Left lung (tissue), 10 donors: Measurements from ENCODE around the gene PPP1R13B. TPM values are rescaled to one million over a fixed set of nuclear protein-coding genes. Genes with fewer than 3 reads are reported as not detected.

Source experiments
- ATAC-seq: fragments of 200-7000 bp; cut with Tn5 transposase; one replicate; pipeline ENCODE4 v1.9.1; 2020; ENCODE audit warnings: moderate library complexity
- DNase-seq, 4 donors: peaks; one replicate each; pipeline ENCODE4 v3.0.0-alpha.2; 2013 to 2020
- H3K27ac ChIP-seq, 2 donors: fragments of 200-600 bp; sonication (generic) in 1 of 2; one replicate each; pipeline versions ENCODE4 v1.5.0 to v1.8.0; 2020 to 2021
- H3K27me3 ChIP-seq, 2 donors: fragments of 200-600 bp; sonication (generic) in 1 of 2; one replicate each; pipeline versions ENCODE4 v1.5.0 to v1.8.0; 2020 to 2021
- H3K36me3 ChIP-seq, 2 donors: fragments of 200-600 bp; sonication (generic) in 1 of 2; one replicate each; pipeline versions ENCODE4 v1.5.0 to v1.8.0; 2020 to 2021
- H3K4me1 ChIP-seq, 2 donors: fragments of 200-600 bp; one replicate each; pipeline ENCODE4 v1.8.0; 2021
- H3K4me3 ChIP-seq, 2 donors: fragments of 200-600 bp; sonication (generic) in 1 of 2; one replicate each; pipeline versions ENCODE4 v1.5.0 to v1.8.0; 2020 to 2021; ENCODE audit warnings: mild to moderate bottlenecking in 1 of 2
- H3K9me3 ChIP-seq, 2 donors: fragments of 200-600 bp; sonication (generic) in 1 of 2; one replicate each; pipeline versions ENCODE4 v1.5.0 to v1.8.0; 2020 to 2021
- intact Hi-C, 2 donors: fragments of 100-400 bp; cut with DNase I; formaldehyde crosslinking; loops; one replicate each; pipeline versions ENCODE4 v1.11.2 to v1.14.2; 2022
- polyA plus RNA-seq, 6 donors: library from polyadenylated mRNA; unstranded; fragments of 120-200 nt; gene quantifications; one replicate each; pipeline ENCODE4 v1.2.1, GENCODE V29; 2013; ENCODE audit not compliant: insufficient read length in 6 of 6
- total RNA-seq, 2 donors: library from RNA; stranded (reverse); fragmentation: NEBNext Ultra II Directional; extraction: Animal tissue kit (Norgen Biotek cat#: 25700); gene quantifications; one replicate each; pipeline ENCODE4 v1.2.1, GENCODE V29; 2021
- TF ChIP-seq, protein P1 (sequence below), 2 donors: fragments of 200-600 bp; sonication (generic) in 1 of 2; IDR thresholded peaks; one replicate each; pipeline versions ENCODE4 v1.5.0 to v1.8.0; 2021; ENCODE audit warnings: antibody characterized with exemption in 2 of 2
- donor health status: DM: no; HTN: yes; CAD: no.
- donor health status: DM: no; HTN: no; CAD: no.

The PPP1R13B gene
- total and polyA plus RNA-seq, 8 donors, result 48.0 to 86.9 (median 61.7) TPM

- no peaks in the 10 kb centered on the region for H3K36me3 ChIP-seq
- peaks cover 0 to 25% of the 10 kb centered on the region in 2 donors for H3K27me3 ChIP-seq
- H3K27ac ChIP-seq, result peak overlapping the region; percentile 81 to 83
- peak in 3 of 4 donors; percentile 73 to 88 (median 82) for DNase-seq
- intact Hi-C loops, result no loop called here
- H3K4me1 ChIP-seq, result peaks cover 30 to 39% of the 10 kb centered on the region in 2 donors
- peak overlapping the region in 1 of 2 donors; percentile 30 for H3K4me3 ChIP-seq
- ATAC-seq, result peak; percentile 51
- H3K9me3 ChIP-seq, result no peaks in the 10 kb centered on the region
- TF ChIP-seq, protein P1, sequence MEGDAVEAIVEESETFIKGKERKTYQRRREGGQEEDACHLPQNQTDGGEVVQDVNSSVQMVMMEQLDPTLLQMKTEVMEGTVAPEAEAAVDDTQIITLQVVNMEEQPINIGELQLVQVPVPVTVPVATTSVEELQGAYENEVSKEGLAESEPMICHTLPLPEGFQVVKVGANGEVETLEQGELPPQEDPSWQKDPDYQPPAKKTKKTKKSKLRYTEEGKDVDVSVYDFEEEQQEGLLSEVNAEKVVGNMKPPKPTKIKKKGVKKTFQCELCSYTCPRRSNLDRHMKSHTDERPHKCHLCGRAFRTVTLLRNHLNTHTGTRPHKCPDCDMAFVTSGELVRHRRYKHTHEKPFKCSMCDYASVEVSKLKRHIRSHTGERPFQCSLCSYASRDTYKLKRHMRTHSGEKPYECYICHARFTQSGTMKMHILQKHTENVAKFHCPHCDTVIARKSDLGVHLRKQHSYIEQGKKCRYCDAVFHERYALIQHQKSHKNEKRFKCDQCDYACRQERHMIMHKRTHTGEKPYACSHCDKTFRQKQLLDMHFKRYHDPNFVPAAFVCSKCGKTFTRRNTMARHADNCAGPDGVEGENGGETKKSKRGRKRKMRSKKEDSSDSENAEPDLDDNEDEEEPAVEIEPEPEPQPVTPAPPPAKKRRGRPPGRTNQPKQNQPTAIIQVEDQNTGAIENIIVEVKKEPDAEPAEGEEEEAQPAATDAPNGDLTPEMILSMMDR (IDR thresholded peaks at IDR 0.05), result no peak
Measured at GRCh38 chr14:103880348-103881267, 33.2 kb upstream of the PPP1R13B start.

GRCh38 chr14:103879570-103880347, 32.4 kb upstream of the PPP1R13B start:
- peak overlapping the region; percentile 19 to 30 for H3K4me3 ChIP-seq
- peaks cover 0 to 25% of the 10 kb centered on the region in 2 donors for H3K27me3 ChIP-seq
- intact Hi-C loops, result no loop called here
- H3K4me1 ChIP-seq, result peaks cover 30 to 39% of the 10 kb centered on the region in 2 donors
- H3K36me3 ChIP-seq, result no peaks in the 10 kb centered on the region
- ATAC-seq, result peak; percentile 94
- H3K9me3 ChIP-seq, result no peaks in the 10 kb centered on the region
- peak overlapping the region; percentile 81 to 83 for H3K27ac ChIP-seq
- TF ChIP-seq, protein P1 (IDR thresholded peaks at IDR 0.05), result no peak
- DNase-seq, result peak in 3 of 4 donors; percentile 65 to 82 (median 81)

GRCh38 chr14:103879118-103879569, 31.8 kb upstream of the PPP1R13B start:
- no peak for DNase-seq
- peaks cover 30 to 39% of the 10 kb centered on the region in 2 donors for H3K4me1 ChIP-seq
- TF ChIP-seq, protein P1 (IDR thresholded peaks at IDR 0.05), result no peak
- H3K27me3 ChIP-seq, result peaks cover 0 to 25% of the 10 kb centered on the region in 2 donors
- no peak for ATAC-seq
- H3K27ac ChIP-seq, result peak overlapping the region; percentile 81 to 83
- no peaks in the 10 kb centered on the region for H3K9me3 ChIP-seq
- intact Hi-C loops, result no loop called here
- peak overlapping the region; percentile 19 to 30 for H3K4me3 ChIP-seq
- H3K36me3 ChIP-seq, result no peaks in the 10 kb centered on the region

DNA sequence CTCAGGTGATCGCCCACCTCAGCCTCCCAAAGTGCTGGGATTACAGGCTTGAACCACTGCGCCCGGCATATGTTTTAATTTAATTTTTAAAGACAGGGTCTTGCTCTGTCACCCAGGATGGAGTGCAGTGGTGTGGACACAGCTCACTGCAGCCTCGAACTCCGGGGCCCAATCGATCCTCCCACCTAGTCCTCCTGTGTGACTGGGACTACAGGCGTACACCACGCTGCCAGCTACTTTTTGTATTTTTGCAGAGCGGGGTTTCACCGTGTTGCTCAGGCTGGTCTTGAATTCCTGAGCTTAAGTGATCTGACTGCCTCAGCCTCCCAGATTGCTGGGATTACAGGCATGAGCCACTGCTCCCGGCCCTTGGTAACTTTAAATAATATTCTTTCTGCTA, 30.8 kb upstream of the PPP1R13B start:
- Histone ChIP-seq H3K27me3 (peaks cover 0 to 25% of the 10 kb centered on the region in 2 donors), H3K4me3 (no peak overlapping the region), H3K27ac (no peak overlapping the region), H3K36me3 (no peaks in the 10 kb centered on the region), H3K4me1 (peaks cover 30 to 38% of the 10 kb centered on the region in 2 donors), H3K9me3 (no peaks in the 10 kb centered on the region)
- DNase-seq (no peak), ATAC-seq (no peak)
- TF ChIP-seq, protein P1 (IDR thresholded peaks at IDR 0.05), result no peak
- intact Hi-C loops, result no loop called here
